Thoracic aorta (tissue), 2 donors: ENCODE measurements around the gene RAB30. TPM values are rescaled to one million over a fixed set of nuclear protein-coding genes. Genes with fewer than 3 reads are reported as not detected.

ENCODE experiments used
- ATAC-seq: fragments of 150-250 bp; one replicate; pipeline ENCODE4 v1.8.0; 2017; ENCODE audit warnings: low read depth; ENCODE audit not compliant: insufficient number of reproducible peaks, low FRiP score
- DNase-seq: peaks from one replicate; pipeline ENCODE4 v3.0.0-alpha.2; 2020; ENCODE audit warnings: low spot score
- H3K27ac ChIP-seq, 2 donors: fragments of 200-600 bp; sonication (generic); 1 replicate in 1 of 2; 2 replicates in 1 of 2; pipeline ENCODE4 v1.5.1; 2016; ENCODE audit warnings: mild to moderate bottlenecking in 2 of 2, moderate library complexity in 2 of 2
- H3K27me3 ChIP-seq: fragments of 200-600 bp; sonication (generic); replicated peaks from 2 replicates; pipeline ENCODE4 v1.6.0; 2016; ENCODE audit warnings: mild to moderate bottlenecking; ENCODE audit not compliant: insufficient read depth
- H3K36me3 ChIP-seq: fragments of 200-600 bp; sonication (generic); one replicate; pipeline ENCODE4 v1.5.1; 2016
- H3K4me1 ChIP-seq, 2 donors: fragments of 200-600 bp; sonication (generic); 1 replicate in 1 of 2; 2 replicates in 1 of 2; pipeline versions ENCODE4 v1.5.1 to v1.6.0; 2016; ENCODE audit warnings: low read depth in 2 of 2, mild to moderate bottlenecking in 1 of 2; ENCODE audit not compliant: control insufficient read depth in 1 of 2
- H3K4me3 ChIP-seq: fragments of 200-600 bp; sonication (generic); 2 replicates; pipeline ENCODE4 v1.5.1; 2016; ENCODE audit warnings: mild to moderate bottlenecking
- H3K9me3 ChIP-seq: fragments of 200-600 bp; sonication (generic); 2 replicates; pipeline ENCODE4 v1.5.1; 2016
- CTCF ChIP-seq: fragments of 200-600 bp; sonication (generic); IDR thresholded peaks from one replicate; pipeline ENCODE4 v1.5.1; 2019; ENCODE audit warnings: antibody characterized with exemption
- total RNA-seq, 2 donors: library from RNA; depleted of rRNA; stranded (reverse); fragments of >200 nt; gene quantifications; one replicate each; pipeline versions ENCODE4 v1.1.0 to v1.2.3, GENCODE V29; 2016

RAB30 gene
- total RNA-seq, 2 donors from 2014 or later, result 16.6 to 25.7 TPM

DNA sequence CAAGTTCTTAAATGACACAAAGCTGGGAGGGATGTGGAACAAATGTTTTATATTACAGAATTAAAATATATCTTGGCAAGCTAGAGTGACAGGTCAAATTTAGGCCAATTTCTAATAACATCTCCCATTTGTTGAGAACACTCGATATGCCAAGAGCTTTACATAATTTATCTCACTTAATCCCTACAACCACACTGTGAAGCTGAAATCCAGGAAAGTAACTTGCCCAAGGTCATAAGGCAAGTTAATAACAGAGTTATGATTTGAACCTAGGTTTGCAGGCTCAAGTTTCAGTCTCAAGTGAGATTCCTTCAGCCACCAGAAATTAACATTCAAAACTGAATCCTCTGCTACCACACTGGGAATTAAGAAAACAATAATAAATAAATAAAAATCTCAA is 38.3 kb downstream of the RAB30 start:
- DNase-seq (no peak), ATAC-seq (no peak)
- peak overlapping the region; percentile 78 to 79 for H3K27ac ChIP-seq
- TF ChIP-seq CTCF, result no peak
- H3K27me3 ChIP-seq, result no peaks in the 10 kb centered on the region
- no peaks in the 10 kb centered on the region for H3K36me3 ChIP-seq
- peaks cover 34 to 57% of the 10 kb centered on the region in 2 donors for H3K4me1 ChIP-seq
- no peaks in the 10 kb centered on the region for H3K9me3 ChIP-seq
- H3K4me3 ChIP-seq, result peak overlapping the region; percentile 61

DNA sequence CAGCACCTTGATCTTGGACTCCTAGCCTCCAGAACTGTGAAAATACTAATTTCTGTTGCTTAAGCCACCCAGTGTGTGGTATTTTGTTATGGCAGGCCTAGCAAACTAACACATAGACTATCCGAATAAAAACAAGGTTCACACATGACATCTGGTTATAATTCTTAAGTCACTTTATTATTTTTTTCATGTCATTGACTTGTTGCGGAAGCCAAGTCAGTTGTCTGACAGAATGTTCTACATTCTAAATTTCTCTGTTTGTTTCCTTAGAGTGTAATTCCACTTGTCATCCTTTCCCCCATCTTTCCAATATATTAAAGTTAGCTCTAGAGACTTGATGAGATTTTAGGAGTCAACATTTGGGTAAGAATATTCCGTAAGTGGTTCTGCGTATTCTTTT is 40.6 kb downstream of the RAB30 start:
- no peak for TF ChIP-seq CTCF
- H3K27ac ChIP-seq, result no peak overlapping the region
- peaks cover 30 to 57% of the 10 kb centered on the region in 2 donors for H3K4me1 ChIP-seq
- no peak overlapping the region for H3K4me3 ChIP-seq
- no peaks in the 10 kb centered on the region for H3K36me3 ChIP-seq
- ATAC-seq (no peak), DNase-seq (no peak)
- H3K9me3 ChIP-seq, result no peaks in the 10 kb centered on the region
- no peaks in the 10 kb centered on the region for H3K27me3 ChIP-seq

DNA sequence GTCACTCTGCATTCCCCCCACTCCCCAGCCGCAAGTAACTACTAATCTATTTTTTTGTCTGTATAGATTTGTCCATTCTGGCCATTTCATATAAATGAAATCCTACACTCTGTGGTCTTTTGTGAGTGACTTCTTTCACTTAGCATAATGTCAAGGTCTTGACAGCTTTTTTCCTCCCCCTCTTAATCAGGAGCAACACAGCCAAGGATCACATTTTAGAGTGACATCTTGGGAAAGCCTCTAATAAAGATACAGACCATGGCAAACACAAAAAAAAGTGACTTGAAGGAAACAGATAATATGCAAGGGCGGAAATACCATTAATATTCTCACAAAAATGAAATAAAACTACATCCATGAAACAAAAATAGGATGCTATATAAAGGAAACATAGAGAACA is 43.9 kb downstream of the RAB30 start:
- H3K36me3 ChIP-seq, result no peaks in the 10 kb centered on the region
- TF ChIP-seq CTCF, result no peak
- no peak for ATAC-seq
- H3K4me3 ChIP-seq, result no peak overlapping the region
- no peaks in the 10 kb centered on the region for H3K27me3 ChIP-seq
- DNase-seq, result no peak
- no peak overlapping the region for H3K27ac ChIP-seq
- no peaks in the 10 kb centered on the region for H3K9me3 ChIP-seq
- peaks cover 9 to 27% of the 10 kb centered on the region in 2 donors for H3K4me1 ChIP-seq

DNA sequence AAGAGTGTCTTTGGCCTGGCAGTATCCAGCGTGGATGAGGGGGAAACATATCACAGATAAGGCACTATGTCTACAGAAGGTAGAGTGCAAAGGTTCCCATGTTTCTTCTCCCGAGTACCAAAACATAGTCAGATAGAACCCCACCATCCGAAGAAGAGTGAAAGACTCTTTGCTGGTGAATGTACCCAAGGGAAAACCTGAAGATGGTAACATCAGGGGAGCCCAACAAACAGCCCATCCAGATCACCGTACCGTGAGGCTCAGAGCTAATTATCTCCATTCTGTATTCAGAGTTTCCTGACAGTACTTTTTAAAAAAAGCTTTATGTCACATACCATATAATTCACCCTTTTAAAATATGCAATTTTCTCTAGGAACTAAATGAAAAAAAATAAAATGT is 44.4 kb downstream of the RAB30 start:
- no peaks in the 10 kb centered on the region for H3K36me3 ChIP-seq
- TF ChIP-seq CTCF, result no peak
- no peak overlapping the region for H3K4me3 ChIP-seq
- H3K27me3 ChIP-seq, result no peaks in the 10 kb centered on the region
- no peak for ATAC-seq
- H3K27ac ChIP-seq, result no peak overlapping the region
- no peaks in the 10 kb centered on the region for H3K9me3 ChIP-seq
- no peak for DNase-seq
- peaks cover 5 to 22% of the 10 kb centered on the region in 2 donors for H3K4me1 ChIP-seq

DNA sequence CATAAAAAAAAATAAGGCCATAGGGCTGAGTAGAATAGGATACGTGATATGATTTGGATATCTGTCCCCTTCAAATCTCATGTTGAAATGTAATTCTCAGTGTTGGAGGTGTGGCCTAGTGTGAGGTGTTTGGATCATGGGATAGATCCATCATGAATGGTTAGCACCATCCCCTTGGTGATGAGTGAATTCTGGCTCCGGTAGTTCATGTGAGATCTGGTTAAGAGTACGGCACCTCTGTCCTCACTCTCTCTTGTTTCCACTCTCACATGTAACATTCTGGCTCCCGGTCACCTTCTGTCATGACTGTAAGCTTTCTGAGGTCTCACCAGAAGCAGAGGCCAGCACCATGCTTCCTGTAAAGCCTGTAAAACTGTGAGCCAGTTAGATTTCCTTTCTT is 45.5 kb downstream of the RAB30 start:
- Histone ChIP-seq H3K4me1 (peaks cover 2 to 19% of the 10 kb centered on the region in 2 donors), H3K27me3 (no peaks in the 10 kb centered on the region), H3K4me3 (no peak overlapping the region), H3K27ac (no peak overlapping the region), H3K36me3 (no peaks in the 10 kb centered on the region), H3K9me3 (no peaks in the 10 kb centered on the region)
- DNase-seq, result no peak
- no peak for ATAC-seq
- no peak for TF ChIP-seq CTCF
